NAMALWA (cell line): Measurements from ENCODE around the gene GRAMD4.

Experiments
- DNase-seq: peaks from one replicate; pipeline ENCODE4 v3.0.0-alpha.2; 2015; ENCODE audit warnings: low spot score

The GRAMD4 gene

DNA sequence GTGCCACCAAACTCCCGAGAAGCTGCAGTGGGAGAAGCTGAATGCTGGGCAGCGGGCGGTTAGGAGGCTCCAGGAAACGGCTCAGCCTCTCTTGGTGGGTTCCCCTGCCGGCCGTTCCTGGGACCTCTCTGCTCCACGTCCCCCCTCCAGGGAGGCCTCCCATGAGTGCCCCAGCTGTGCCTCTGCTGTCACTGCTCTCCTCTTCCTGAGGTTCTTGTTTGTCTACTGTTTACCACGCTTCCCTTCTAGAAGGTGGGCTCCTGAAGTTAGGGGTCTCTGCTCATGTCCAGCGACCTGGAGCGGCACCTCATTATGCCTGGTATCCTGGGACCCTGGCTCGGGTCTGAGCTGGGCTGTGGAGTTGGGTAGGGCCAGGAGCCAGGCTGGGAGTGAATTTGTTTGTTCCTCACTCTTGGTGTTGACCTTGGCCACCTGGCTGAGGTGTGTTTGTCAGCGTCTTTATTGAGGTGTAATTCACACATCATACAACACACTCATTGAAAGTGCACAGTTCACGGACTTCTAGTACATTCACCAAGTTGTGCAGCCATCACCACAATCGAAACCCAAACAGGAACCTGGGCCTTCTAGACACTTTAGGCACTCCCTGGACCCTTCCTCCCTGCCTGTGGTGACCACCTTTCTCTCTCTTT is 37.8 kb upstream of the GRAMD4 start:
- no peak for DNase-seq

DNA sequence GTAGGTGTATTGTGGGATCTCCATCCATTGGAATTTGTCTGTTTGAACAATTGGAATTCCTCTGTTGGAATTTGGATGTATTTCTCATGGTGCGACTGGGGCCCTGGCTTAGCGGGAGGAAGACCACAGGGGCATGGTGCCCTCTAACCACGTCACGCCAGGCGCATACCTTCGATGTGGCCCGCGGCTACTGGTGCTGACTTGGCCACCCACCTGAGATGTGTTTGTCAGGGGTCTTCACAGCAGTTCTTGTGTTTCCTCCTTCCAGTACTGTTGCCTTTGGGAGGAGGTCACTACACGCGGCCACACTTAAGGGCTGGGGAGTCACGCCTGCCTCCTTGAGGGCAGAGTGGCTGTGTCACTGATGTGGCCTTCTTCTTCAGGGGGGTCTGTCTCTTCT is 36.6 kb upstream of the GRAMD4 start:
- no peak for DNase-seq

DNA sequence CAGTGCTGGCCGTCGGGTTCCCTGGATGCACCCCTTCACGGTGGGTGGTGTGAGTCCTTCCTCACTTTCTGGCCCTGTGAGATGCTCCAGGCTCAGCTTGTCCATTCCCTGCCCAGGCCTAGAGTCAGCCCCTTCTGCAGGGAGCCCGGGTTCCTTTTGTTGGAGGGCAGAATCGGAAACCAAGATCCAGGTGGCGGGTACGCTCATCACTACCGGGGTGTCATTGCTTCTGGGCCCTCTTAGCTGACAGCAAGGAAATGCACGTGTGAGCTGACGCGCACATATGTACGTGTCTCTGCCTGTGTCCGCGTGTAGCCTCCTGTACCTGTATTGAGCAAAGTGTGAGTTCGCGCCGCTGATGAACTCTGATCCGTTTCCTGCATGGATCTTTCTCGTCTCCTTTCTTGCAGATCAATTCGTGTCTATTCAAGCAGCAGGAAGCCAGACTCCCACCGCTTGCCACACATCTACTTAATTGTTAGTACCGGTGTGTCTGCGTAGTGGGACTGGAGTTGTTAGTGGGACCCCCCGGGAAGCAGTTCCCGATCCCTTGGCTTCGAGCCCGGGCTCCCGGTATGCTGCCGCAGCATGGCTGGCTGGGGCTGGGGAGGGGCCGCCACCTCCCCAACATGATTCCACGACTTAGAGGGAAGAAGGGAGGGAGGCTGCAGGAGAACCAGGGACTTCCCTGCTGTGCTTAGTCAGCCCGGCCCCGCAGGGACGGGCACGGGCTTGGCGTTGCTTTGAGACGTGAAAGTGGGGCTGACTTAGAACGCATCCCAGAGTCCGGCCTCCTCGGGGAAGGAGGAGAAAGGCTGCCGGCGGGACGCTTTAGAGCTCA is 35.9 kb upstream of the GRAMD4 start:
- no peak for DNase-seq

DNA sequence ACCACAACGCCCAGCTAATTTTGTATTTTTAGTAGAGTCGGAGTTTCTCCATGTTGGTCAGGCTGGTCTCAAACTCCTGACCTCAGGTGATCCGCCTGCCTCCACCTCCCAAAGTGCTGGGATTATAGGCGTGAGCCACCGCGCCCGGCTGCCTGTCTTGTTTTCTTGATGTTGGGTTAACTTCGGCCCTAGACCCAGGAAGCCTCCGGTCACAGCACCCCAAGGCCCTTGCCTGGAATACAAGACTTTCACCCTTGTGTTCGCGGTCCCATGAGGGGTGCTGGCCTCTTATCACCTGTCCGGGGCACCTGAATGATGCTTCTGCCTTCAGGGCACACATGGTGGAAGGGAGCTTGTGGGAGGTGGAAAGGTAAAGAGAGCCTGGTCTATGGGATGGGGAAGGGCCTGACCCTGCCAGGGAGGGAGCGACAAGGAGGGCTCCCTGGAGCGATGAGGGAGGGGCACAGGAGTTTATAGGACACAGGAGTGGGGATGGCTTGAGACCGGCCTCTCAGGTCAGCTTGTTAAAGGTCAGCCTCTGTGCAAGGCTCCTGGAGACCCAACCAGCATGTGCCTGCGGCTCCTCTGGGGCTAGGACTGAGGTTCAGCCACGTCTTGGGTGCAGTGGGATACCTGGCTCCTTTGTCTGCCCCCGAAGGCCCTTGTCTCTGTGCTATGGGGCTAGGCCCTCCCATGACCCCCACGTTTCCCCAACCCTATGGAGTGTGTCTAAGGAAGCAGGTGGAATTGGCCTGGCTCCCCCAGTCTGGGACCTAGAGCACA is 34.7 kb upstream of the GRAMD4 start:
- DNase-seq, result no peak

DNA sequence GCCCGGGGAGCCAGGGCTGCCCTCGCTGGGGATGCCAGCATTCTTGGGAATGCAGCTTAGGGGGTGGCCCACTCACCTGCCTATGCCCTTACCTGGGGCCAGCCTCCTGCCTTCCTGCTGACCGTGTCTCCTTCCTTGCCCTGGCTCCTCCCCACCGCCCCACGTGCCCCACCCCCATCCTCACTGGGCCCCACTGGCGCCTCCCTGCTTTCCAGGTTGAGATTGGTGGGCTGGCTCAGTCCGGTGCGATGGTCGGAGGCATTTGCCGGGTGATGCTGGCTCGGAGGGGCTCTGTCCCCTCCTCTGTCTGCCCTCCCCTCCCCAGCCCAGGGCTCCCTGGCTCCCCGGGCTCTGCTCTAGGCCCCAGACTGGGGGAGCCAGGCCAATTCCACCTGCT is 34.1 kb upstream of the GRAMD4 start:
- DNase-seq, result no peak

DNA sequence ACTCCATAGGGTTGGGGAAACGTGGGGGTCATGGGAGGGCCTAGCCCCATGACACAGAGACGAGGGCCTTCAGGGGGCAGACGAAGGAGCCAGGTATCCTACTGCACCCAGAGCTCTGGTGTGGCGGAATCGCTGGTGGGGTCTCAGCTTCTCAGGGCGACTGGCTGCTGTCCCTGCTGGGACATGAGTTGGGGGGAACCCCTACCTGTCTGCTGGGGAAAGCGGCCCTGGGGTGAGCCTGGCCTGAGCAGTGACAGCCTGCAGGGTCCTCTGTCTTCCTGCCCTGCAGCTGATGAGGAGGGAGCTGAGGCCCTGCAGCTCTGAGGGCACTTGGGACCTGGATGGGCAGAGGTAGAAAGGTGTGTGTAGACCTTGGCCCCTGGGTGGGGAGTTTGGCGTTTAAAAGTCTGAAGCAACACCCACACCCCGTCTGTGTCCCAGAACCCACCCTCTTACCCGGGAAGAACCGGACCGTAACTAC is 33.6 kb upstream of the GRAMD4 start:
- DNase-seq, result no peak

DNA sequence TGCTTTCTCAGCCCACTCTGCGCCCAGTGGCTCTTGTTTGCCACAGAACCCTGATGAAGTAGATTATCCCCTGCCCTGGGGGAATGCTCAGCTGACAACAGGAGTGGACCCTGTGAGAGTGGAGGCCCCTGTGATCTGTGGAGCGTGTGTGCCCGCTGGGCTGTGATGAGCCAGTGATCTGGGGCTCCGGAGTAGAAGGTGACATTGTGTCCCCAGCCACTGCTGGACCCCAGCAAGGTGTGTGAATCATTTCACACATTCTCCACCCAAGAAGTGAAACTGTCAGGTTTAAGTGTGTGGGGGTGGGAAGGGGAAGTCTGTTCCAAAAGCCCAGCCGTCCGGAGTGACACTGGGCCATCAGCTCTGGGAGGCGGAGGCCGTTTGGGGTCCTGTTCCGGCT is 33.1 kb upstream of the GRAMD4 start:
- DNase-seq, result peak; percentile 57

DNA sequence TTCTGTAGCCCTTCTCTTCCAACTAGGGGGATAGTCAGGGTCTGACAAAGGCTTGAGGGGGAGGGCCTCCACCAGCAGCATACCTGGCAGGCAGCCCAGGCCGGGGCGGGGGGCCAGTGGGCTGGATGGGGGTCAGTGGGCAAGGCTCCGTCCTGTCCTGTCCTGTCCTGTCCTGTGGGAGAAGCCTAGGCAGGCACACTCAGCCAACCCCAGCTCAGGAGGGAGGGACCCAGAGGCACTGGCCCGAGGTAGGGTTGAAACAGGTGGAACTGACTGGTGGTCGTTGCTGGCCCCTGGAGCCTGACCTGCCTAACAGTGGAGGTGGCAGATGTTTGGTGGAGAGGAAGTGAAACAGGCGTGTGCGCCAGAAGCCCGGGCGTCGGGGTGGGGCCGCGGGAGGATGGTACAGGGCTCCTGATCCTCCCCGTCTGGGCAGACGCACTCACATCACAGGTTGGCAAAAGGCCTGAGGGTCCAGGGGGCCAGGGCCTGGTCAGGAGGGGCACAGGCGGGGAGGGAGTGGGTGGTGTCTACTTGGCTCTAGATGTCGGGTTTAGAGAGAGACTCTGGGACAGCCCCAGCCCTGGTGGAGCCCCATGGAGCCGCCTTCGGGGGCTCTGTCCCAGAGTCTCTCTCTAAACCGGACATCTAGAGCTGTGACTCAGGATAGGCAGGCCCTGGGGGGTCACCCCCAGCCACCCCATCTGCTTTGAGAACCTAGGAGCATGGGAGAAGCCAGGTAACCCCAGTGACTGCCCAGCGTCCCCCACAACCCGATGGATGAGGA is 32.5 kb upstream of the GRAMD4 start:
- DNase-seq, result peak; percentile 91

DNA sequence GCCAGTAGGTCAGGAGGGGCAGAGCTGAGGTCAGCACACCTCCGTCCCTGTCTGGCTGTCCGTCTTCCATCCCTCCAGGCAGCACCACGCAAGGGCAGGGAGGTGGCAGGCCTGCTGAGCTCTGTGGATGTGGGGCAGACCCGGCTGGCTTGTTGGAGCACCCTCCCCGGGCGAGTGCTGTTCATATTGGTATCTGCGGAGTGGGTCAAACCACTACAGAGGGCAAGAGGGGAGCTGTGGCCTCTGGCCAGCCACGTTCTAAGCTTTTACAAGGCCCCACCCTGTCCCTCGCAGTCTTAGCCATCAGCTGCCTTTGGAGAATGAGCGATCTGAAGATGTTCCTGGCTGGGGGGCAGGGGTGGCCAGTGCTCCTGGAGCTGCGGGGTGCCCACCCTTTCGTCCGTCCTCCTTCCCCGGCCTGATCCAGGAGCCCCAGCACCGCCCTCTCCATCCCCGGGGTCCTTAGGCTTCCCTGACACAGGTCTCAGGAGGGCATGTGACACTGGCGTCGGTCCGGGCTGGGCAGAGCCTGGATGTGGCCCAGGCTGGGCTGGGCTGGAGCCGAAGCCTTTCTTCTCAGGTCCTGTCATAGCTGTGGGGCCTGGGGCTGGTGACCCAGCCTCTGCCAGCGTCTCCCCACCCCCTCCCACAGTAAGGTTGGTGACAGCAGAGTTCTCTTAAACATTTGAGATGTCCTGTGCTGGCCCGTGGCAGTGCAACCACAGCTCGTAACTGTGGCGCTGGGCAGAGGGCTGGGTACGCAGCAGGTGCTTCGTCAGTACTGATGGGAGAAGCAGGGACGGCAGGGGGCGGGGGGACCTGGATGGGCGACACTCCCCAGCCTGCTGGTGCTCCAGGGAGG is 31.7 kb upstream of the GRAMD4 start:
- DNase-seq, result peak; percentile 64

DNA sequence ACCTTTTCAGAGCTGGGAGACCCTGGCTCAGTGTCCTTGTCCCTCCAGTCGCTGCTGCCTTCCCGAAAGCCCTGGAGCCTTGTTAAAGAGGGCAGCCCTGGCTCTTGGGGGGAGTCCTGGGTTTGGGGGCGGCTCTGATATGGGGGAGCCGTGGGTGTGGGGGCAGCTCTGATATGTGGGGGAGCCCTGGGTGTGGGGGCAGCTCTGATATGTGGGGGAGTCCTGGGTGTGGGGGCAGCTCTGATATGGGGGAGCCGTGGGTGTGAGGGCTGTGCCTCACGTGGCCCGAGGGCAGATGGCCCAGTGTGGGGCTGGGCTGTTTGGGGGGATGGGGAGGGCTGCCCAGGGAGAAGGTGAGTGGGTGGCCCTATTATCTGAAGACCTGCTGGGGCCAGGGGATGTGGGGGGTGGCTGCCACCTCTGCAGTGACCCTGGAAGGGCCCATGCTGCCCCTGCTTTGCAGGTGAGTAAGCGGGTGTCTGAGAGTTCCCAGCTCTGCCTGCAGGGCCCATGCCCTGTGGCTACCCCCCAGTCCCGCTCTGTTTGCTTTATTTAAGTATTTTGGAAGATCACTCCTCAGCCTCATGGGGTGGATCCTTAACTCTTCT is 30.9 kb upstream of the GRAMD4 start:
- no peak for DNase-seq

DNA sequence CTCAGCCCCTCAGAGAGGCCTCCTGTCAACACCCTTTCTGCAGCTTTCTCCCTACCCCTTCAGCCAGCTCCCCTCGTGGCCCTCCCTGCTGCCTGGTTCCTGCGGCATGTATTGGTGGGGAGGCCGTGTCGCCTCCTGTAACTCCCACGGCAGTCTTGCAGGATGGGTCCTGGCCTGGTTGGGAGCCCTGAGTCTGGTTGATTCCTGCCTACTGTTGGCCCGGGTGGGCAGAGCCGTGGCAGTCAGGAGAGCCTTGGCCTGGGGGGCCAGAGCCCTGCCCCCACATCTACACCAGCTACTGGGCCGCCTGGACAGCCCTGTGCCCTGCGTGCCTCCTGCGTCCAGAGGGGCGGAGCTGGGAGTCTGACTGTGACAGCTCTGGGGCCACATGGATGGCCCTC is 30.3 kb upstream of the GRAMD4 start:
- DNase-seq, result no peak

DNA sequence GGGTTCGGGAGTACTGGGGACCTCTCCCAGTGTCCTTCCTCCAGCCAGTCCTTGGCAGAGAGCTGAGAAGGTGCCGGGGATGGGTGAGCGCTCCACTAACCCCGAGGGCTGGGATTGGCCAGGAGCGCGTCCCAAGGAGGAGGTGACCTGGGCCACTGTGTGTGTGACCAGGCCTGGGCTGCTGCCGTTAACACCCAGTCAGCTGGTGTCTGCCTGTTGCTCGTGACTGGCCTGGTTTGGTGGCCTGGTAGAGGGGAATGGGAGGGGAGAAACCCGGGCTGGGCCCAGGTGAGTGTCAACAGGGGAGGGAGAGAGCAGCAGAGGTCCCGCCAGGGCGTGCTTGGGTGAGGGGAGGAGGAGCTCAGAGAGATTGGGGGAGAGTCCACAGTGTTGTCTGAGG is 29.9 kb upstream of the GRAMD4 start:
- no peak for DNase-seq

DNA sequence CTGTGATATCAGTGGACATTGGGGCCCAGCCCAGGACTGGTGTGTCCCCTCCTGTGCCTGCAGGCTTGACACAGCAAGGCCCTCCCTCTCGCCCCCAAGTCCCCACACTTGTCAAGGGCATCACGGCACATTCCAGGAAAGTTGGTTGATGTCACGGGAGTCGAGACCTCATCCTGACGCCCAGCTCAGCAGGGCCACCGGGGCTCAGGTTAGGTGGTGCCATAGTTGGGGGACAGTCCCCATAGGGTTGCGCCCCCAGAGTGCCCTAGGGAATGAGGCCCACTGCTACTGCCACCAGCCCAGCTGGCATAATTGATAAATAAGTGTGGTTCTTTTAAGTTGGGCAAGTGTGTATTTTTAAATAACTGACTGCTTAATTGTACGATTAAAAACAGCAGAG is 28.3 kb upstream of the GRAMD4 start:
- no peak for DNase-seq

DNA sequence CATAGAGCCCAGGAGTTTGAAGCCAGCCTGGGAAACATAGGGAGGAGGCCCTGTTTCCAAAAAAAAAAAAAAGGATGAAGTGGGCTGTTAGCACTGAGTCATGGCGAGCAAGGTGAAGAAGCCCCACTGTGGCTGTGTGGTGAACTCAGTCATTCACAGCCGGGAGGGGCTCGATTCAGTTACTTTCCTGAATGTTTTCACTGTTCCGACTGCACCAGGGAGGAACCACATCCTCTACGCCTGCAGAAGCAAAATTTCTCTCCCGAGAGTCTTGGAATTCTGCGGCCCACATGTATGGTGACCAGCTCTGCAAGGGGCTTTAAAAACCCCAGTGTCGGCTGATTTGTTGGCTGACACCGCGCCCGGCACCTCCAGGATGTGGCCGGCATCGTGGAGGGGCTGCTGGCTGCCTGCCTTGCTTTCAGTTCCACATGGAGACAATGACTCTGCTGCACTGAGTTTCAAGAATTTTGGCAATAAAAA is 27.8 kb upstream of the GRAMD4 start:
- peak; percentile 83 for DNase-seq

DNA sequence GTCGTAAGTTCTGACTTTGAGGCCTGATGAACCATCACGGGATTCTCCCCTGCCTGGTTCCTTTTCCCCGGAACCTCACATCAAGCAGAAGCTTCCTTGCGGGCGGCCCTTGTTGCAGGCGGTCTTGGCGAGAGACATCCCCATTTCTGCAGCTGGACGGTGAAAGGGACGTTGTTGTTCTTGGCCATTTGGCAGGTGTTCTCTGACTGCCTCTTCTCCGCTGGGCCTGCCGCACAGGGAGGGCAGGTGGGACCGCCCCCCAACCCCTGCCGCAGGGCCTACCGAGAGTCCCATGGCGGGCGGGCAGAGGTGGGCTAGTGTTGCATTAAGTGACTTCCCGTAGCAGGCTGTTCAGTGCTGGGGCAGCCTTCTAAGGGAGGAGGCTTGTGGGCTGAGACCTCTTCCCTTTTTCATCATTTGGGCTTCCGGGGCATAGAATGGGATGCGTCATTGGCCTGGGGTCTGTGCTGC is 26.9 kb upstream of the GRAMD4 start:
- DNase-seq, result peak; percentile 77

DNA sequence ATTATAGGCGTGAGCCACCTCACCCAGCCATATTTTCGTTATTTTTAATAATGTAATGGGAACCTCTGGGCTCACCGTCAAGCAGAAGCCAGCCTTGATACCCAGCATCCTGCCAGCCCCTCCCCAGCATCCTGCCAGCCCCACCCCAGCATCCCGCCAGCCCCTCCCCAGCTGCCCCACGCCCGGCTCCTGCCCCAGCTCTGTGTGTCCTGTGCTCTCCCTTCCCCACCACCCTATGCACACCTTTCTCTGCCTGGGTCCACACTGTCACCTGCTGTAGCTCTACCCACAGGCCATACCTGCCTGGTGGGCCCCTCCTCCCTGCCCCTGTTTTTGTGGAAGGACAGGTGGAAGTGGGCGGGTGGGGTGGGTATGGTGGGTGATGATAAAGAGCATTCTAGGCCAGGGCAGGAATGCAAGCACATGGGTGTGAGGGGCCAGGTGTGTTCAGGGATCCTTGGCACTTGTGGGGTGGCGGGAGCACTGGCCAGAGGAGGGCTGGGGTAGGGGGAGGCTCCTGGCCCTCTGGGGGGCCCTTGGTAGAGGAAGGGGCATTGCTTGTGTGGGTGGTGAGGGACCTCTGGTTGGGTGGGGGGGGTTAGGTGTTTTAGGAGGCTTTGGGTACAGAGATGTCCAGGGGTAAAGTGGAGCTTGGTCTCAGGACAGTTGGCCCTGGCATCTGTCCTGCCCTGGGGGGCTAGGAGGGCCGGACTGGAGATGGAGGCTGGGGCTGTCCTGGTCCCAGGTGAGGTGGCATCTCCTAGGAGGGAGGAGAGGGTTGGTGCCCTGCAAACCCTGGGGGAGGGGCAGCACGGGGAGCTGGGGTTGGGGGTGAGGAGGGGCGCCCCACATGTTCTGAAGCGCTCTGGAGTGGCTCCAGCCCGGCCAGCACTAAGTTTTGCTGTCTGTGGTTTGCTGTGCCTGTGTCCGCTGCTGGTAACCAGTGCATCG is 25.9 kb upstream of the GRAMD4 start:
- DNase-seq, result no peak

DNA sequence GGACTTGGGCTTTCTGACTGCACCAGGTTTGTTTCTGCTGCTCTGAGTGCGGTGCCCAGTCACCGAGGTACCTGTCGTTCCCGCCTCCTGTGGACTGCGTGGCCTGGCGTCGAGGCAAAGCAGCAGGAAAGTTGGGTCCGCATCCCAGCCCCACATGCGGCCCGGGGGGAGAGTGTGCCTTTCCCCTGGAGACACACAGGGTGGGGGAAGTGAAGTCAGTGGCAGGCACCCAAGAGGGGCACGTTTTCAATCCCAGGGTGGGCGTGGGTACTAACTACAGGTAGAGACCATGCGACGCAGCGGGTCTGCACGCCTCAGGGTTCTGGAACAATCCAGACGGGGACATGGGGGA is 25.3 kb upstream of the GRAMD4 start:
- DNase-seq, result no peak

DNA sequence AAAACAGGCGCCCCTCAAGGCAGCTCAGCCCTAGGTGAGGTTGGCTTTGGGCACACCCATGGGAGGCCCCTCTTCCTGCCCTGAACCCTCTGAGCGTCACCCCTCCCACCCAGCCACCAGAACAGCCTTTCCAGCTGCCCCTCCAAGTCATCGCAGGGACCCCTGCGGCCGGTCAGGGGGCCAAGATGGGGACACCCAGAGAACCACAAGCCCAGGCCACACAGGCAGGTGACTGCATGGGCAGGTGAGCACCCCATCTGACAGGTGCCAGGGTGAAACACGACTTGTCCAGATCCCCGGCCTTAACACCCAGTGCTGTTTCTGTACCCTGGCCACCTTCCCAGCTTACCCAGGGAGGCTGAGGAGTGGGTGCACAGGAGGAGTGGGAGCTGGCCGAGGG is 24.6 kb upstream of the GRAMD4 start:
- no peak for DNase-seq

DNA sequence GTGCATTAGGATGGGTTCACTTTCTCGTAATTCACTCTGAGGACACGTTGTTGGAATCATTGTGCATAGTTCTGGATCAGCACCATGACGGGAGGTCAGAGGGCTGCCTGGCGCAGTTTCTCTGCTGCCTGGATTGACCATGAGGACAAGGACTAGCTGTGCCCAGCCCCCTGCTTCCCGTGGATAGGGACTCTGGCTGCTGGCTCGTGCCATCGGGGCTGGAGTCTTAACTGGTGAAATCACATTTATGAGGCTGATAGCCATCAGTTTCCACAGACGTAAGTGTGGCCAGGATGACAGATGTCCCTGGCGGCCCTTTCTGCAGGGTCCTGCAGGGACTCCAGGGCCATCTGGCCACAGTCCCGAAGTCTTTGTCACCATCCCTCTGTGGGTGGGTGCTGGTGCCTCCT is 24.1 kb upstream of the GRAMD4 start:
- DNase-seq, result no peak
